ENCODE results near the gene PARVA. TPM values are rescaled to one million over a fixed set of nuclear protein-coding genes. Genes with fewer than 3 reads are reported as not detected.

PARVA gene
- polyA plus RNA-seq, 2 of the 4 experiments (the other 2 are of a cell fraction): 25.5 to 26.1 TPM

GRCh38 chr11:12526789-12527188, 149.4 kb downstream of the PARVA start:
- Histone ChIP-seq H3K4me3 (no peak overlapping the region), H3K4me1 (peaks cover 7% of the 10 kb centered on the region; the same call in 1 of the 3 replicates), H3K27ac (no peak overlapping the region), H3K9me3 (no peaks in the 10 kb centered on the region), H3K4me2 (no peak overlapping the region)
- DNase-seq (ENCODE audit: low read depth in 1 of 2, low spot score in 1 of 2) (no peak), ATAC-seq (peak; percentile 49 to 62; a peak in 4 of 6 replicates), FAIRE-seq (no peak)
- ChIA-PET POLR2A (interaction anchor here (0.9 kb wide), 1 partner anchor 150 kb away, joined by 3 read pairs; the partner anchor contains the start of gene PARVA), CTCF (interaction anchor here (1.1 to 1.4 kb wide), 3 partner anchors 8 to 418 kb away, joined by 3 to 5 read pairs (median 4); no protein-coding TSS in a partner anchor)
- no peak for TF ChIP-seq MAZ (IDR thresholded peaks at IDR 0.05; ENCODE audit: borderline replicate concordance, low read depth, low read length)
- TF ChIP-seq HOXB13 (CRISPR knock-in tag; IDR thresholded peaks at IDR 0.05; ENCODE audit: low read depth): no peak
- no peak for TF ChIP-seq RAD21 (conservative IDR thresholded peaks at IDR 0.05 in 1 of 2, IDR thresholded peaks at IDR 0.05 in 1 of 2)
- TF ChIP-seq, protein P1, sequence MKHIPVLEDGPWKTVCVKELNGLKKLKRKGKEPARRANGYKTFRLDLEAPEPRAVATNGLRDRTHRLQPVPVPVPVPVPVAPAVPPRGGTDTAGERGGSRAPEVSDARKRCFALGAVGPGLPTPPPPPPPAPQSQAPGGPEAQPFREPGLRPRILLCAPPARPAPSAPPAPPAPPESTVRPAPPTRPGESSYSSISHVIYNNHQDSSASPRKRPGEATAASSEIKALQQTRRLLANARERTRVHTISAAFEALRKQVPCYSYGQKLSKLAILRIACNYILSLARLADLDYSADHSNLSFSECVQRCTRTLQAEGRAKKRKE (CRISPR knock-in tag; IDR thresholded peaks at IDR 0.05; ENCODE audit: low read depth): no peak
- no peak for TF ChIP-seq HOXA7 (CRISPR knock-in tag; IDR thresholded peaks at IDR 0.05)
- TF ChIP-seq ESRRA (IDR thresholded peaks at IDR 0.05; ENCODE audit: borderline replicate concordance, low read length): no peak
- no peak for TF ChIP-seq FOSB (CRISPR knock-in tag; IDR thresholded peaks at IDR 0.05)
- no peak for TF ChIP-seq CBX8 (IDR thresholded peaks at IDR 0.05)
- no peak for TF ChIP-seq CEBPB (IDR thresholded peaks at IDR 0.05)
- no peak for TF ChIP-seq SMC3 (IDR thresholded peaks at IDR 0.05)
- TF ChIP-seq HMGXB4 (CRISPR knock-in tag; IDR thresholded peaks at IDR 0.05; ENCODE audit: borderline replicate concordance): no peak
- no peak for TF ChIP-seq E2F6 (IDR thresholded peaks at IDR 0.05; ENCODE audit: borderline replicate concordance, low read depth)
- TF ChIP-seq JUNB (IDR thresholded peaks at IDR 0.05): no peak
- no peak for TF ChIP-seq REST (IDR thresholded peaks at IDR 0.05)
- 86% methylated on average over 1 of the region's 1 CpG for WGBS (ENCODE audit: missing lambda C conversion rate)

GRCh38 chr11:12528487-12528886, 151.1 kb downstream of the PARVA start:
- H3K9me3 ChIP-seq: no peaks in the 10 kb centered on the region
- peaks cover 7% of the 10 kb centered on the region; the same call in 1 of the 3 replicates for H3K4me1 ChIP-seq
- WGBS (ENCODE audit: missing lambda C conversion rate): 83% methylated on average over 2 of the region's 2 CpGs
- CTCF ChIA-PET: no interaction called here
- no peak overlapping the region for H3K27ac ChIP-seq
- no peak overlapping the region for H3K4me3 ChIP-seq
- TF ChIP-seq NFE2L2 (conservative IDR thresholded peaks at IDR 0.05; ENCODE audit: low read length) (no peak), JUNB (IDR thresholded peaks at IDR 0.05) (no peak), FOSB (CRISPR knock-in tag; IDR thresholded peaks at IDR 0.05) (no peak)
- POLR2A ChIA-PET: no interaction called here
- ATAC-seq (no peak), FAIRE-seq (no peak), DNase-seq (ENCODE audit: low read depth in 1 of 2, low spot score in 1 of 2) (no peak)
- H3K4me2 ChIP-seq: no peak overlapping the region

DNA sequence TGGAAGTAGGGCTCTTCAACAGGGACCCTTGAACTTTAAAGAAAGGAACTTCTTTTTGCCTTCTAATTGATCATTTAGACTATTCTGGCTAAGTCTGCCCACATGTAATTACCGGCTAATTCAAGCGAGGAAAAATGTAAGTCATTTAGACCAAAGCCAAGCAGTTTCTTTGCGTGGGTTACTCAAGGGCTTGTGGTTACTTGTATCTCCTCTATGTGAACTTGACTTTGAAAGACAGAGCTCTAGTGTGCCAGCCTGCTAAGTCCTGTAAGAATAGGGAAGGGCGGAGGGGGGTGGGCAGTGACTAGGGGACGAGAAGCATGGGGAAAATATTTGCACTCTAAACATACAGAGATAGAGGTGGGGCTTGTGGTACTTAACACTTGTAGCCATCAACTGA, 151.7 kb downstream of the PARVA start:
- no peak overlapping the region for H3K27ac ChIP-seq
- FAIRE-seq (no peak), ATAC-seq (no peak), DNase-seq (ENCODE audit: low read depth in 1 of 2, low spot score in 1 of 2) (no peak)
- CTCF ChIA-PET: no interaction called here
- no peaks in the 10 kb centered on the region for H3K9me3 ChIP-seq
- TF ChIP-seq FOSL2 (IDR thresholded peaks at IDR 0.05) (no peak), FOSL2 (CRISPR knock-in tag; IDR thresholded peaks at IDR 0.05) (no peak), REST (IDR thresholded peaks at IDR 0.05) (no peak), NR3C1 (IDR thresholded peaks at IDR 0.05) (no peak), BHLHE40 (IDR thresholded peaks at IDR 0.05; ENCODE audit: low read depth, low read length) (no peak), HOXA7 (CRISPR knock-in tag; IDR thresholded peaks at IDR 0.05) (no peak)
- no peak overlapping the region for H3K4me2 ChIP-seq
- 93% methylated on average over 5 of the region's 5 CpGs for WGBS (ENCODE audit: missing lambda C conversion rate)
- peaks cover 7% of the 10 kb centered on the region; the same call in 1 of the 3 replicates for H3K4me1 ChIP-seq
- POLR2A ChIA-PET: no interaction called here
- no peak overlapping the region for H3K4me3 ChIP-seq

Data from A549 (cell line).